H1 (cell line): ENCODE results near the gene LCNL1. TPM values are rescaled to one million over a fixed set of nuclear protein-coding genes. Genes with fewer than 3 reads are reported as not detected.

Source experiments
- CTCF ChIA-PET: fragments of 300-600 bp; sonication (Branson Sonifier 250); formaldehyde crosslinking; loops from one replicate; lab custom pipeline; 2021; ENCODE audit not compliant: partially characterized antibody; lab: Charles Lee
- POLR2A ChIA-PET: fragments of 300-600 bp; sonication (Branson Sonifier 250); formaldehyde crosslinking; loops from one replicate; lab custom pipeline; 2021; ENCODE audit warnings: inconsistent platforms; ENCODE audit not compliant: partially characterized antibody; lab: Charles Lee
- DNase-seq, 2 experiments: peaks; one replicate each; pipeline versions ENCODE4 v3.0.0 to v3.0.0-alpha.2; 2010 to 2022; ENCODE audit warnings: low spot score in 2 of 2, low read depth in 1 of 2, mixed read lengths in 1 of 2
- FAIRE-seq: peaks from 2 replicates; lab custom pipeline; 2011; peaks lifted over from hg19 to GRCh38; lab: Jason Lieb, UNC
- H2AFZ ChIP-seq: 2 replicates; pipeline ENCODE4 v1.8.1; 2012; ENCODE audit warnings: low read length, inconsistent platforms
- H2AK5ac ChIP-seq: 2 replicates; pipeline ENCODE4 v1.6.1; 2013; ENCODE audit warnings: low read depth, low read length
- H2BK120ac ChIP-seq: replicated peaks from 2 replicates; pipeline ENCODE3; 2013; ENCODE audit warnings: low read depth, low read length, inconsistent platforms
- H2BK12ac ChIP-seq: 2 replicates; pipeline ENCODE4 v1.6.1; 2013; ENCODE audit warnings: low read depth, low read length
- H2BK15ac ChIP-seq: 2 replicates; pipeline ENCODE4 v1.6.1; 2013; ENCODE audit warnings: low read length
- H2BK20ac ChIP-seq: 2 replicates; pipeline ENCODE4 v1.6.1; 2013; ENCODE audit warnings: low read length
- H2BK5ac ChIP-seq: 2 replicates; pipeline ENCODE4 v1.6.1; 2013; ENCODE audit warnings: low read depth, low read length
- H3K14ac ChIP-seq: 2 replicates; pipeline ENCODE4 v1.6.1; 2013; ENCODE audit warnings: inconsistent platforms; ENCODE audit not compliant: insufficient read length
- H3K18ac ChIP-seq: 2 replicates; pipeline ENCODE4 v1.6.1; 2013; ENCODE audit warnings: low read length; ENCODE audit errors: extremely low read depth
- H3K23ac ChIP-seq: 2 replicates; pipeline ENCODE4 v1.6.1; 2013; ENCODE audit warnings: inconsistent platforms; ENCODE audit not compliant: insufficient read length
- H3K23me2 ChIP-seq: 2 replicates; pipeline ENCODE4 v1.6.1; 2013; ENCODE audit warnings: low read depth, low read length
- H3K27ac ChIP-seq: 2 replicates; pipeline ENCODE4 v1.6.1; 2011; ENCODE audit warnings: low read depth, low read length, inconsistent platforms
- H3K27me3 ChIP-seq, 4 experiments: replicated peaks in 1 of 4; 1 replicate in 1 of 4; 2 replicates in 3 of 4; pipeline versions ENCODE4 v1.6.1 to v1.8.1; 2011 to 2013; ENCODE audit warnings: low read length in 3 of 4, mild to moderate bottlenecking in 3 of 4, inconsistent platforms in 2 of 4, mixed read lengths in 2 of 4, moderate library complexity in 1 of 4; ENCODE audit not compliant: control insufficient read depth in 3 of 4, insufficient read depth in 3 of 4; ENCODE audit errors: extremely low read depth in 1 of 4
- H3K36me3 ChIP-seq, 4 experiments: 2 replicates each; pipeline versions ENCODE4 v1.6.1 to v1.8.1; 2011 to 2013; ENCODE audit warnings: mild to moderate bottlenecking in 4 of 4, low read length in 3 of 4, moderate library complexity in 2 of 4, control low read depth in 1 of 4, inconsistent platforms in 1 of 4; ENCODE audit not compliant: insufficient read depth in 4 of 4, control insufficient read depth in 2 of 4
- H3K4ac ChIP-seq: replicated peaks from 2 replicates; pipeline ENCODE3; 2013; ENCODE audit warnings: low read length, low read depth, mixed read lengths, inconsistent platforms; ENCODE audit not compliant: insufficient read length
- H3K4me1 ChIP-seq, 4 experiments: replicated peaks in 1 of 4; 1 replicate in 1 of 4; 2 replicates in 3 of 4; pipeline versions ENCODE4 v1.6.1 to v1.8.1; 2011 to 2013; ENCODE audit warnings: low read length in 3 of 4, inconsistent platforms in 2 of 4, mixed read lengths in 1 of 4; ENCODE audit not compliant: insufficient read depth in 4 of 4, control insufficient read depth in 3 of 4
- H3K4me2 ChIP-seq, 2 experiments: 2 replicates each; pipeline versions ENCODE4 v1.6.1 to v1.8.1; 2011 to 2013; ENCODE audit warnings: low read depth in 2 of 2, low read length in 2 of 2, control low read depth in 1 of 2, inconsistent platforms in 1 of 2, mild to moderate bottlenecking in 1 of 2; ENCODE audit not compliant: insufficient read depth in 1 of 2
- H3K4me3 ChIP-seq, 4 experiments: fragments of 200-600, 300-600 bp in 1 of 4; sonication (generic), shearing (Covaris generic), sonication (Bioruptor Twin) in 1 of 4; 2 replicates each; pipeline versions ENCODE4 v1.5.1 to v1.8.1; 2011 to 2016; ENCODE audit warnings: low read length in 4 of 4, low read depth in 3 of 4, control low read depth in 2 of 4, inconsistent platforms in 2 of 4, mild to moderate bottlenecking in 2 of 4, mixed read lengths in 1 of 4, moderate library complexity in 1 of 4; ENCODE audit not compliant: insufficient read depth in 2 of 4; ENCODE audit errors: extremely low read depth in 1 of 4
- H3K56ac ChIP-seq: replicated peaks from 2 replicates; pipeline ENCODE3; 2013; ENCODE audit warnings: low read depth, mild to moderate bottlenecking, mixed read lengths, low read length, inconsistent platforms; ENCODE audit not compliant: insufficient read length
- H3K79me1 ChIP-seq: 2 replicates; pipeline ENCODE4 v1.6.1; 2013; ENCODE audit warnings: low read depth, low read length, control low read depth
- H3K79me2 ChIP-seq, 2 experiments: 2 replicates each; pipeline versions ENCODE4 v1.6.1 to v1.8.1; 2012 to 2013; ENCODE audit warnings: low read length in 2 of 2, mild to moderate bottlenecking in 2 of 2, inconsistent platforms in 1 of 2; ENCODE audit not compliant: insufficient read depth in 2 of 2, control insufficient read depth in 1 of 2
- H3K9ac ChIP-seq, 4 experiments: replicated peaks in 1 of 4; 1 replicate in 1 of 4; 2 replicates in 3 of 4; pipeline versions ENCODE4 v1.6.1 to v1.8.1; 2011 to 2013; ENCODE audit warnings: low read depth in 3 of 4, low read length in 3 of 4, control low read depth in 2 of 4, mild to moderate bottlenecking in 2 of 4, moderate library complexity in 2 of 4, inconsistent platforms in 1 of 4; ENCODE audit errors: extremely low read depth in 1 of 4
- H3K9me3 ChIP-seq, 2 experiments: 2 replicates each; pipeline versions ENCODE4 v1.6.1 to v1.8.1; 2012 to 2013; ENCODE audit warnings: mild to moderate bottlenecking in 2 of 2, moderate library complexity in 2 of 2, control low read depth in 1 of 2, inconsistent platforms in 1 of 2, low read depth in 1 of 2, low read length in 1 of 2, mixed read lengths in 1 of 2; ENCODE audit not compliant: insufficient read depth in 2 of 2
- H4K20me1 ChIP-seq, 2 experiments: replicated peaks in 1 of 2; 2 replicates each; pipeline versions ENCODE3 to v1.8.1; 2011 to 2013; ENCODE audit warnings: inconsistent platforms in 2 of 2, low read length in 2 of 2, mild to moderate bottlenecking in 1 of 2; ENCODE audit not compliant: insufficient read depth in 2 of 2, control insufficient read depth in 1 of 2
- H4K5ac ChIP-seq: 2 replicates; pipeline ENCODE4 v1.6.1; 2013; ENCODE audit warnings: low read length, low read depth, mixed read lengths, inconsistent platforms; ENCODE audit not compliant: insufficient read length
- H4K8ac ChIP-seq: 2 replicates; pipeline ENCODE4 v1.8.0; 2013; ENCODE audit warnings: mild to moderate bottlenecking, moderate library complexity, low read length, inconsistent platforms; ENCODE audit not compliant: insufficient read depth; ENCODE audit errors: extremely low read depth
- H4K91ac ChIP-seq: replicated peaks from 2 replicates; pipeline ENCODE3; 2013; ENCODE audit warnings: low read length, mixed read lengths, inconsistent platforms; ENCODE audit not compliant: insufficient read length
- E2F6 ChIP-seq: IDR thresholded peaks from 2 replicates; pipeline ENCODE4 v1.6.1; 2012; ENCODE audit warnings: inconsistent platforms
- EGR1 ChIP-seq: IDR thresholded peaks from 2 replicates; pipeline ENCODE4 v1.6.1; 2011; ENCODE audit warnings: low read depth, low read length, borderline replicate concordance
- WGBS, 2 experiments: shearing (Covaris generic) in 1 of 2; methylation state at CpG; one replicate each; pipeline versions ENCODE4 v1.1.6 to v1.1.7; 2013 to 2015; ENCODE audit warnings: low lambda C conversion rate in 2 of 2, mixed read lengths in 2 of 2, inconsistent platforms in 1 of 2, low coverage in 1 of 2, missing lambda C conversion rate in 1 of 2; ENCODE audit not compliant: insufficient replicate concordance in 2 of 2, insufficient coverage in 1 of 2, insufficient read length in 1 of 2; ENCODE audit errors: extremely low coverage in 1 of 2, missing lambda C conversion rate in 1 of 2; 5-methylcytosine and 5-hydroxymethylcytosine counted together
- polyA plus RNA-seq, 7 experiments: library from polyadenylated mRNA; depleted of rRNA in 3 of 7; stranded (reverse) in 5 of 7; unstranded in 2 of 7; fragments of >200 nt in 5 of 7; fragments of 200-250 nt in 2 of 7; gene quantifications; 1 replicate in 5 of 7; 2 replicates in 1 of 7; 4 replicates in 1 of 7; pipeline versions ENCODE4 v1.2.1 to v1.2.3, GENCODE V29; 2011 to 2013; ENCODE audit warnings: missing spikeins in 2 of 7, mixed read lengths in 2 of 7
- total RNA-seq: library from RNA; stranded (reverse); fragmentation: NEBNext Ultra II Directional; extraction: Animal tissue kit (Norgen Biotek cat#: 25700); gene quantifications from 2 replicates; pipeline ENCODE4 v1.2.1, GENCODE V29; 2021

Gene LCNL1
- total and polyA plus RNA-seq, 2 of the 8 experiments (the other 6 are each of a cell fraction or from before 2014, with no cell fraction given) = 0.11 TPM; not detected in 1

GRCh38 chr9:137017791-137018497 lies 35.2 kb downstream of the LCNL1 start:
- peaks cover 0 to 10% (median 3%) of the 10 kb centered on the region in 4 experiments; a peak in 3 of 7 replicates for H3K4me1 ChIP-seq
- H3K4me2 ChIP-seq = no peak overlapping the region
- H3K14ac ChIP-seq = no peak overlapping the region
- H4K5ac ChIP-seq = no peak overlapping the region
- H3K23me2 ChIP-seq = no peaks in the 10 kb centered on the region; the same call in 1 of the 2 replicates
- ChIA-PET CTCF (interaction anchor here (0.6 to 7.2 kb wide), 6 partner anchors 12 to 250 kb away, joined by 3 to 54 read pairs (median 3); partner anchors contain the start of genes ABCA2 and FUT7), POLR2A (no interaction called here)
- DNase-seq (no peak), FAIRE-seq (no peak)
- H3K18ac ChIP-seq = no peak overlapping the region; the same call in 1 of the 2 replicates
- peaks cover 0 to 5% of the 10 kb centered on the region in 2 experiments for H4K20me1 ChIP-seq
- H2BK12ac ChIP-seq = no peak overlapping the region
- H3K79me2 ChIP-seq = no peaks in the 10 kb centered on the region
- no peak overlapping the region for H3K4me3 ChIP-seq
- H2AK5ac ChIP-seq = no peak overlapping the region
- WGBS, 2 experiments = 92% methylated on average over 27 of the region's 45 CpGs; no CpG with 5 or more reads in 1 of the 2 experiments
- H3K36me3 ChIP-seq = peaks cover 0 to 13% (median 0%) of the 10 kb centered on the region in 4 experiments; a peak in 1 of 8 replicates
- H2BK120ac ChIP-seq = no peak overlapping the region
- no peak overlapping the region for H3K4ac ChIP-seq
- TF ChIP-seq E2F6 = peak; percentile 20; the same call in 1 of the 2 replicates
- no peak for TF ChIP-seq EGR1
- no peak overlapping the region for H2BK20ac ChIP-seq
- no peak overlapping the region for H4K91ac ChIP-seq
- no peak overlapping the region for H3K56ac ChIP-seq
- no peak overlapping the region for H3K9ac ChIP-seq
- H3K79me1 ChIP-seq = no peaks in the 10 kb centered on the region
- no peaks in the 10 kb centered on the region; a peak in 1 of 7 replicates for H3K27me3 ChIP-seq
- H2BK5ac ChIP-seq = no peak overlapping the region
- H3K27ac ChIP-seq = no peak overlapping the region
- no peak overlapping the region for H2AFZ ChIP-seq
- no peak overlapping the region for H3K23ac ChIP-seq
- H4K8ac ChIP-seq = no peak overlapping the region
- H3K9me3 ChIP-seq = peaks cover 0 to 27% of the 10 kb centered on the region in 2 experiments; a peak in 2 of 4 replicates
- H2BK15ac ChIP-seq = no peak overlapping the region
